MM.1S (cell line): ENCODE data around the gene GAP43.
"Not testable (repeated sequence)": the region's sequence is repeated elsewhere in the genome, so short reads cannot be mapped to it uniquely, and the experiment has no call there.

Source experiments
- DNase-seq: peaks from one replicate; pipeline ENCODE4 v3.0.0-alpha.2; 2015
- H2AFZ ChIP-seq: fragments of 300-600 bp; sonication (generic); 2 replicates; pipeline ENCODE4 v1.6.0; 2016; ENCODE audit warnings: antibody characterized with exemption, low read length
- H3F3A ChIP-seq: fragments of 300-600 bp; sonication (generic); 2 replicates; pipeline ENCODE4 v1.6.1; 2016; ENCODE audit warnings: mild to moderate bottlenecking, antibody characterized with exemption, low read length, moderate library complexity, mixed read lengths; ENCODE audit not compliant: insufficient read depth
- H3K27ac ChIP-seq: fragments of 300-600 bp; sonication (generic); 2 replicates; pipeline ENCODE4 v1.5.1; 2016; ENCODE audit warnings: mild to moderate bottlenecking, low read length
- H3K27me3 ChIP-seq: fragments of 300-600 bp; sonication (generic); replicated peaks from 2 replicates; pipeline ENCODE4 v1.6.0; 2016; ENCODE audit warnings: low read length; ENCODE audit not compliant: insufficient read depth
- H3K36me3 ChIP-seq: fragments of 300-600 bp; sonication (generic); replicated peaks from 2 replicates; pipeline ENCODE4 v1.6.1; 2016; ENCODE audit warnings: mild to moderate bottlenecking, low read length, mixed read lengths; ENCODE audit not compliant: insufficient read depth
- H3K4me1 ChIP-seq: fragments of 300-600 bp; sonication (generic); 2 replicates; pipeline ENCODE4 v1.6.1; 2016; ENCODE audit warnings: low read length, mixed read lengths
- H3K4me2 ChIP-seq: fragments of 300-600 bp; sonication (generic); 2 replicates; pipeline ENCODE4 v1.6.0; 2016; ENCODE audit warnings: low read depth, low read length
- H3K4me3 ChIP-seq: fragments of 300-600 bp; sonication (generic); 2 replicates; pipeline ENCODE4 v1.5.1; 2016; ENCODE audit warnings: low read length, mixed read lengths
- H3K79me2 ChIP-seq: fragments of 300-600 bp; sonication (generic); 2 replicates; pipeline ENCODE4 v1.6.1; 2016; ENCODE audit warnings: mixed run types, low read length, mixed read lengths
- H3K9ac ChIP-seq: fragments of 300-600 bp; sonication (generic); 2 replicates; pipeline ENCODE4 v1.6.1; 2016; ENCODE audit warnings: low read length, mixed read lengths
- H3K9me2 ChIP-seq: fragments of 300-600 bp; sonication (generic); replicated peaks from 2 replicates; pipeline ENCODE4 v1.6.1; 2016; ENCODE audit warnings: mild to moderate bottlenecking, low read length, mixed read lengths; ENCODE audit not compliant: insufficient read depth
- H3K9me3 ChIP-seq: fragments of 300-600 bp; sonication (generic); replicated peaks from 2 replicates; pipeline ENCODE4 v1.6.1; 2016; ENCODE audit warnings: mild to moderate bottlenecking, low read length, mixed read lengths; ENCODE audit not compliant: insufficient read depth
- H4K20me1 ChIP-seq: fragments of 300-600 bp; sonication (generic); 2 replicates; pipeline ENCODE4 v1.6.1; 2016; ENCODE audit warnings: mild to moderate bottlenecking, low read length, moderate library complexity, mixed read lengths; ENCODE audit not compliant: insufficient read depth
- CTCF ChIP-seq: fragments of 300-600 bp; sonication (generic); IDR thresholded peaks from 2 replicates; pipeline ENCODE4 v1.5.1; 2016; ENCODE audit warnings: antibody characterized with exemption, low read length, mixed read lengths
- EZH2 ChIP-seq: fragments of 300-600 bp; sonication (generic); optimal IDR thresholded peaks from 2 replicates; pipeline ENCODE3; 2017; ENCODE audit warnings: low read depth, mild to moderate bottlenecking, antibody characterized with exemption, low read length, mixed read lengths
- EZH2phosphoT487 ChIP-seq: fragments of 300-600 bp; sonication (generic); IDR thresholded peaks from 2 replicates; pipeline ENCODE4 v1.6.1; 2018; ENCODE audit warnings: antibody characterized with exemption, low read length

GAP43 gene

GRCh38 chr3:115728013-115728412 is 104.7 kb downstream of the GAP43 start:
- DNase-seq, result no peak
- no peaks in the 10 kb centered on the region for H3K4me1 ChIP-seq
- H3F3A ChIP-seq, result no peaks in the 10 kb centered on the region
- H3K36me3 ChIP-seq, result no peaks in the 10 kb centered on the region
- no peak overlapping the region for H3K9ac ChIP-seq
- no peaks in the 10 kb centered on the region for H4K20me1 ChIP-seq
- H3K27me3 ChIP-seq, result no peaks in the 10 kb centered on the region
- H3K9me3 ChIP-seq, result no peaks in the 10 kb centered on the region
- no peak overlapping the region for H2AFZ ChIP-seq
- H3K79me2 ChIP-seq, result no peaks in the 10 kb centered on the region
- no peak overlapping the region for H3K4me2 ChIP-seq
- H3K9me2 ChIP-seq, result no peaks in the 10 kb centered on the region
- no peak overlapping the region for H3K27ac ChIP-seq
- no peak overlapping the region for H3K4me3 ChIP-seq
- TF ChIP-seq CTCF, result no peak
- no peak for TF ChIP-seq EZH2phosphoT487
- TF ChIP-seq EZH2, result no peak

GRCh38 chr3:115736341-115736740 is 113.0 kb downstream of the GAP43 start:
- H3K9me3 ChIP-seq, H3K4me2 ChIP-seq, H3K36me3 ChIP-seq, H3K4me1 ChIP-seq, H3K27ac ChIP-seq, DNase-seq, H3K9ac ChIP-seq, H3F3A ChIP-seq, H3K4me3 ChIP-seq, H2AFZ ChIP-seq, H3K27me3 ChIP-seq, H4K20me1 ChIP-seq, H3K9me2 ChIP-seq, H3K79me2 ChIP-seq: not testable (repeated sequence)

GRCh38 chr3:115741650-115742049 is 118.3 kb downstream of the GAP43 start:
- H3K9me2 ChIP-seq, result no peaks in the 10 kb centered on the region
- H3K4me2 ChIP-seq, result no peak overlapping the region
- no peak for DNase-seq
- no peak overlapping the region for H3K9ac ChIP-seq
- H4K20me1 ChIP-seq, result no peaks in the 10 kb centered on the region
- no peaks in the 10 kb centered on the region for H3K9me3 ChIP-seq
- no peak overlapping the region for H3K4me3 ChIP-seq
- H3K4me1 ChIP-seq, result no peaks in the 10 kb centered on the region
- H3F3A ChIP-seq, result no peaks in the 10 kb centered on the region
- TF ChIP-seq EZH2phosphoT487, result no peak
- TF ChIP-seq EZH2, result no peak
- TF ChIP-seq CTCF, result no peak
- H2AFZ ChIP-seq, result no peak overlapping the region
- no peaks in the 10 kb centered on the region for H3K79me2 ChIP-seq
- no peak overlapping the region for H3K27ac ChIP-seq
- H3K27me3 ChIP-seq, result no peaks in the 10 kb centered on the region
- H3K36me3 ChIP-seq, result no peaks in the 10 kb centered on the region

GRCh38 chr3:115744516-115744915 is 121.2 kb downstream of the GAP43 start:
- H3K9me2 ChIP-seq, H3K27ac ChIP-seq, H2AFZ ChIP-seq, H3K4me2 ChIP-seq, H3K4me1 ChIP-seq, DNase-seq, H3K4me3 ChIP-seq, H3K9ac ChIP-seq, H3K36me3 ChIP-seq, H3K27me3 ChIP-seq, H4K20me1 ChIP-seq, H3F3A ChIP-seq, H3K9me3 ChIP-seq, H3K79me2 ChIP-seq: not testable (repeated sequence)

GRCh38 chr3:115752978-115753377 is 129.7 kb downstream of the GAP43 start:
- H3K4me2 ChIP-seq, H2AFZ ChIP-seq, H3K9ac ChIP-seq, H4K20me1 ChIP-seq, H3K4me1 ChIP-seq, H3F3A ChIP-seq, H3K9me3 ChIP-seq, H3K4me3 ChIP-seq, H3K9me2 ChIP-seq, H3K27me3 ChIP-seq, H3K79me2 ChIP-seq, H3K27ac ChIP-seq, H3K36me3 ChIP-seq, DNase-seq: not testable (repeated sequence)
